Spinal cord (tissue), 10 donors: ENCODE data around the gene CD248. TPM values are rescaled to one million over a fixed set of nuclear protein-coding genes. Genes with fewer than 3 reads are reported as not detected.

Experiments
- DNase-seq, 6 donors: peaks; one replicate each; pipeline versions ENCODE4 v3.0.0 to v3.0.0-alpha.2; 2013 to 2015; ENCODE audit warnings: low spot score in 6 of 6, low read depth in 4 of 6
- H3K27ac ChIP-seq: one replicate; pipeline ENCODE4 v1.5.1; 2013; ENCODE audit warnings: low read depth, low read length, control low read depth
- H3K27me3 ChIP-seq: one replicate; pipeline ENCODE4 v1.6.1; 2013; ENCODE audit warnings: low read length; ENCODE audit not compliant: control insufficient read depth, insufficient read depth
- H3K36me3 ChIP-seq: one replicate; pipeline ENCODE4 v1.6.1; 2013; ENCODE audit warnings: low read length; ENCODE audit not compliant: control insufficient read depth, insufficient read depth
- H3K4me1 ChIP-seq: one replicate; pipeline ENCODE4 v1.6.1; 2013; ENCODE audit warnings: low read length; ENCODE audit not compliant: control insufficient read depth, insufficient read depth
- H3K4me3 ChIP-seq: one replicate; pipeline ENCODE4 v1.5.1; 2013; ENCODE audit warnings: low read depth, low read length, control low read depth
- H3K9me3 ChIP-seq: one replicate; pipeline ENCODE4 v1.6.1; 2013; ENCODE audit warnings: low read length; ENCODE audit not compliant: control insufficient read depth, insufficient read depth
- WGBS: methylation state at CpG from one replicate; pipeline ENCODE4 v1.1.5; 2013; ENCODE audit warnings: missing lambda C conversion rate; ENCODE audit not compliant: insufficient coverage; 5-methylcytosine and 5-hydroxymethylcytosine counted together
- polyA plus RNA-seq, 2 donors: library from polyadenylated mRNA; unstranded; fragments of 120-200 nt; gene quantifications; one replicate each; pipeline ENCODE4 v1.2.1, GENCODE V29; 2013; ENCODE audit not compliant: insufficient read length in 2 of 2
- total RNA-seq, 2 donors: library from RNA; depleted of rRNA in 1 of 2; stranded (reverse); fragments of 120-200 nt in 1 of 2; fragments of >200 nt in 1 of 2; gene quantifications; one replicate each; pipeline versions ENCODE4 v1.2.3 to v1.2.4, GENCODE V29; 2013 to 2014
- donor health status: healthy.

Gene CD248
- total and polyA plus RNA-seq, 4 donors: 10.9 to 44.0 (median 27.9) TPM

DNA sequence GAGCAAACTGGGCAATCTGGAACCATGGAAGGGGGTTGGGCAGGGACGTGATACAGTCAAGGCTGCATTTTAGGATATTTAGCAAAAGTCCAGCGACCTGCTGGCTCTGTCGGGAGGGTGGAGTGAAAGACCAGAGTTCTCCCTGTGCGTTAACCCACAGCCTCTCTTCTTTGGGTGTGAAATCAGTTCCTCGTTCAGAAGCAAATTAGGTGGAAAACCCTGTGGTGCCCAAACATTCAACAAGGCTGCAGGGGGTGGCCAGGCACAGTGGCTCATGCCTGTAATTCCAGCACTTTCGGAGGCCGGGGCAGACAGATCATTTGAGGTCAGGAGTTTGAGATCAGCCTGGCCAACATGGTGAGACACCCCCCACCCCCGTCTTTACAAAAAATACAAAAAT lies 19.2 kb downstream of the CD248 start:
- H3K4me3 ChIP-seq: no peak overlapping the region
- H3K27ac ChIP-seq: no peak overlapping the region
- peaks cover 7% of the 10 kb centered on the region for H3K27me3 ChIP-seq
- no peaks in the 10 kb centered on the region for H3K9me3 ChIP-seq
- H3K4me1 ChIP-seq: peaks cover 9% of the 10 kb centered on the region
- H3K36me3 ChIP-seq: peaks cover 31% of the 10 kb centered on the region
- no peak for DNase-seq
- whole genome bisulfite sequencing: 26% methylated on average over 6 of the region's 8 CpGs

DNA sequence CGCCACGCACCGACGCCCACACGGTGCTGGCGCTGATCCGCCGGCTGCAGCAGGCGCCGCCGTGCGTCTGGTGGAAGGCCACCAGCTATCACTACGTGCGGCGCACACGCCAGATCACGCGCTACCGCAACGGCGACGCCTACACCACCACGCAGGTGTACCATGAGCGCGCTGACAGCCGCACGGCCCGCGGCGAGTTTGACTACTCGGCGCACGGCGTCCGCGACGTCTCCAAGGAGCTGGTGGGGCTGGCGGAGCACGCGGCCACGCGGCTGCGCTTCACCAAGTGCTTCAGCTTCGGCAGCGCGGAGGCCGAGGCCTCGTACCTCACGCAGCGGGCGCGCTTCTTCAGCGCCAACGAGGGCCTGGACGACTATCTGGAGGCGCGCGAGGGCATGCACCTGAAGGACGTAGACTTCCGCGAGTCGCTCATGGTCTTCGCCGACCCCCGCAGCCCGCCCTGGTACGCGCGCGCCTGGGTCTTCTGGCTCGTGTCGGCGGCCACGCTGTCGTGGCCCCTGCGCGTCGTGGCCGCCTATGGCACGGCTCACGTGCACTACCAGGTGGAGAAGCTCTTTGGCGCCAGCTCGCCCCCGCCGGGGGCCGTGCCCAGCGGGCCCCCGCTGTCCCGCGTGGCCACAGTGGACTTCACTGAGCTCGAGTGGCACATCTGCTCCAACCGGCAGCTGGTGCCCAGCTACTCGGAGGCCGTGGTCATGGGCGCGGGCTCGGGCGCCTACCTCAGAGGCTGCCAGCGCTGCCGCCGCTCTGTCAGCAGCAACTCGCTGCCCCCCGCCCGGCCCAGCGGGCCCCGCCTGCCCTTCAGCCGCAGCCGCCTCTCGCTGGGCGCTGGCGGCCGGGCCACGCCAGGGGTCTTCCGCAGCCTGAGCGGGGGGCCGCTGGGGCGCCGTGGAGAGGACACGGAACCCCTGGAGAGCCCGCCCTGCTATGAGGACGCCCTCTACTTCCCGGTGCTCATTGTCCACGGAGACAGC lies 21.9 kb downstream of the CD248 start:
- WGBS: 78% methylated on average over 114 of the region's 123 CpGs
- Histone ChIP-seq H3K36me3 (peaks cover 31% of the 10 kb centered on the region), H3K9me3 (no peaks in the 10 kb centered on the region), H3K27ac (no peak overlapping the region), H3K4me1 (peaks cover 27% of the 10 kb centered on the region), H3K27me3 (peaks cover 13% of the 10 kb centered on the region), H3K4me3 (no peak overlapping the region)
- no peak for DNase-seq

DNA sequence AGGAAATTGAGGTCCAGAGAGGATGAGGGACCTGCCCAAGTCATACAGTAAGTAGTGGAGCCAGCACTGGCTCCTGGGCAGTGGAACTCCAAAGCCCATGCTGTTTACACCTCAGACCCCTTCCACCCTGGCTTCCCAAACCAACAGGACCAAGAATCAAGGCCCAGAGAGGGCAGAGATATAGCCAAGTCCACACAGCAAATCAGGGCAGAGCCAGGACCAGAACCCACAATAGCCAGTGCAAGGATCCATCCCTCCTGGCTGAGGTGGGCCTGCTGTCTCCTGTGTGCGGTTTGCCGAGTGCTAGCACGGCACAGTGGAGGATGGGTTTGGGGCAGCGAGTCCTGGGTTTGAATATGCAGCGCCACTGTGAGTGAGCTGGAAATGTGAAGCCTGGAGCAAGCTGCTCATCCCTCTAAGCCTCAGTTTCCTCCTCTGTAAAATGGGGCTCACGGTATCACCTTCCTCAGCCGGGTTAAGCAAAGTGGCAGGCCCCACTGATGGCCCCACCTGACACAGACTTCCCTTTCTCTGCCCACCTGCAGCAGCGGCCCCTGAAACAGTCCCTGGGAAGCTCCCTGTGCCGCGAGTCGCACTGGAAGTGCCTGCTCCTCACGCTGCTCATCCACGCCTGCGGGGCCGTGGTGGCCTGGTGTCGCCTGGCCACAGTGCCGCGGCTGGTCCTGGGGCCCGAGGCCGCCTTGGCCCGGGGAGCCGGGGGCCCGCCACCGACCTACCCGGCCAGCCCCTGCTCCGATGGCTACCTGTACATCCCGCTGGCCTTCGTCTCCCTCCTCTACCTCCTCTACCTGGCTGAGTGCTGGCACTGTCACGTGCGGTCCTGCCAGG lies 22.8 kb downstream of the CD248 start:
- Histone ChIP-seq H3K27me3 (peaks cover 13% of the 10 kb centered on the region), H3K9me3 (no peaks in the 10 kb centered on the region), H3K27ac (no peak overlapping the region), H3K4me1 (peaks cover 34% of the 10 kb centered on the region), H3K36me3 (peaks cover 31% of the 10 kb centered on the region), H3K4me3 (no peak overlapping the region)
- WGBS: 75% methylated on average over 27 of the region's 30 CpGs
- no peak for DNase-seq

DNA sequence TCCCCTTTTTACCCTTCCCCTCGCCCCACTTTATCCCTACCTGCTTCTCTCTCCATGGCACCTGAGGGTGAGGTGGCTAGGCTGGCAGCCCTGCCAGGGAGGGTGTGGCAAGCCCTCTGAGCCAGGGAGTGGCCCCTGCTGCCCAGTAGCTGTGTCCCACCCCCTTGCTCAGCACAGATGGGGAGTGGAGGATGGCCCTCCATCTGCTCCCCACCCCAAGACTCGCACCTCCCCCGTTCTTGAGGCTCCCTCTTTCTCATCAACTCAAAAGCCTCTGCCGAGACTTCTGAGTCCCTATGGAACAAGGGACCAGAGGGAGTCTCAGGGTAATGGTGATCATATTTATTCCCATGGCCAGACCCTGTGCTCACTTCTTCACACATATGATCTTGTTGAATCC lies 23.5 kb downstream of the CD248 start:
- peaks cover 37% of the 10 kb centered on the region for H3K4me1 ChIP-seq
- H3K27me3 ChIP-seq: peaks cover 13% of the 10 kb centered on the region
- H3K4me3 ChIP-seq: no peak overlapping the region
- peaks cover 31% of the 10 kb centered on the region for H3K36me3 ChIP-seq
- H3K27ac ChIP-seq: no peak overlapping the region
- no peak for DNase-seq
- no peaks in the 10 kb centered on the region for H3K9me3 ChIP-seq
- WGBS: no CpG with 5 or more reads among the region's 4 CpGs

DNA sequence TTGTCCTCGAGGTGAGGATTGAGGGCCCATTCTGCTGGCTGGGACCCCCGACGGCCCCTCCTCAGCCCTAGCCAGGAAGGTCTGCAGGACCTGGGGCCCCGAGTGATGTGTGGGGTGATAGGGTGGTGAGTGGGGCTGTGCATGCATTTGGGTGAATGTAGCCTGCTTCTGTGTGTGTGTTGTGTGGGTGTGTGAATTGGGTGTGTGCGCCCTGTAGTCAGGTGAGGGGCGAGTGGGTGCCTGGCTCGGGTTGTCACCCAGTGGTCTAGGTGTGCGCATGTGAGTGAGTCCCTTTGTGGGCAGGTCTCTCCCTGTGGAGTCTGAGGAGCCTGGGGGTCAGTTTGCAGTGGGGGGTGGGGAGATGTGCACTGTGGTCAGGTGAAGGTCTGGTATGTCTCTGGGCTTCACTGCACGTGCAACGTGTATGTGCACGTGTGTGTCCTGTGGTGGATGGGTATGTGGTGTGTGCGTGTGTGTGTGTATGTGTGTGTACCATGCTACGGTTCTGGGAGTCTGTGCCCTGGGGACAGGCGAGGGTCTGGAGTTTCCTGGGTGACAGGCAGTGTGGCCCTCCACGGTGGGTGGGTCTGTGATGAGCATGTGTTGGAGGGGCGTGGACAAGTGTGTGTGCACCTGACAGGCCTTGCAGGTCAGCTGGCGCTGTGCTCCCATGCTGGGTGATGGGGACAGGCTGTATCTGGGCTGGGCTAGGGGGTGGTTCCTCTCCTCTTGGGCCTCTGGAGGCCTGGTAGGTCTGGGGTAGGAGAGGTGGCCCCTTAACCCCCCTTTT lies 24.1 kb downstream of the CD248 start:
- WGBS: 58% methylated on average over 17 of the region's 17 CpGs
- H3K4me3 ChIP-seq: peak overlapping the region; percentile 46
- no peak overlapping the region for H3K27ac ChIP-seq
- no peaks in the 10 kb centered on the region for H3K9me3 ChIP-seq
- DNase-seq: no peak
- H3K36me3 ChIP-seq: peaks cover 31% of the 10 kb centered on the region
- H3K27me3 ChIP-seq: peaks cover 13% of the 10 kb centered on the region
- peaks cover 44% of the 10 kb centered on the region for H3K4me1 ChIP-seq

DNA sequence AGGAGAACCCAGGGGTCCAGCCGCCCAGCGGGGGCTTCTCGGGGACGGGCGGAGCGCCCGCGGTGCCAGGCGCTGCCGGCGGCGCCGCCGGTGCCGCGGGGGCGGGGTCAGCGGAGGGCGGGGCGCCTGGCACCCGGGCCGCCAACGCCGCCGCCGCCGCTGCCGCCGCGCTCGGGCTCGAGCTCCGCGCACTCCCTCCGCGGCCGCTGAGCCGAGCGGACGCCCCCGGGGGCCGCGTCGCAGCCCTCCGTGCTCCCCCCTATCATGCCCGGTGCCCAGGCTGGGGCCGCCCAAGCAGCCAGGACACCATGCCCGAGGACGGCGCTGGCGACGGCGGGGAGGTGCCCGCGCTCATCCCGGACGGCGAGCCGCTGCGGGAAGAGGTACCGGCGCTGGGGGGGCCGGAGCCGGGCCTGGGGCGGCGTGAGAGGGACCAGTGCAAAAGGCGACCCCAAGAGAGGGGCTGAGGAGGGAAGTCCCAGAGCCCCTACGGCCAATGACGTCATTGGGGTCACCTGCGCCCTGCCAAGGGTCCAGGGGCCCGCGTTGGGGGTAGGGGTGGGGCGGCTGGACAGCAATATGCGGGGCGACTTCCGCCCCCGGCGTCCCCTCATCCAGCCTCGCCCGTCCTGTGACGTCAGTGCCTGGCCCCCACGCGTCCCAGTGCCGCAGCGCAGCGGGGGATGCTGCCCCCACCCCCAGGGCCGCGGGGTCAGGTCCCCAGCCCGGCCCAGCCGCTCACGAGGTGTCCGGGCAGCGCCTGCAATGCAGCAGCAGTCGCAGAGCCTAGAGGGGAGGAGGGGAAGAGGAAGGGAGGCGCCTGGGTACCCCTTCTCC lies 24.9 kb downstream of the CD248 start, which contains the start of gene TMEM151A:
Gene TMEM151A (plus strand): TSS at position 189 of the 837 bp plus-strand sequence. CDS start 120 bp downstream, at position 309.
- Histone ChIP-seq H3K4me3 (peak within 1 kb of the TSS; percentile 46), H3K36me3 (peaks cover 34% of the 10 kb centered on the region), H3K4me1 (peaks cover 51% of the 10 kb centered on the region), H3K9me3 (no peaks in the 10 kb centered on the region), H3K27ac (peak within 1 kb of the TSS; percentile 33), H3K27me3 (peaks cover 13% of the 10 kb centered on the region)
- peak in 2 of 6 donors; percentile 47 to 52 for DNase-seq
- under 1% methylated on average over 95 of the region's 95 CpGs for WGBS

DNA sequence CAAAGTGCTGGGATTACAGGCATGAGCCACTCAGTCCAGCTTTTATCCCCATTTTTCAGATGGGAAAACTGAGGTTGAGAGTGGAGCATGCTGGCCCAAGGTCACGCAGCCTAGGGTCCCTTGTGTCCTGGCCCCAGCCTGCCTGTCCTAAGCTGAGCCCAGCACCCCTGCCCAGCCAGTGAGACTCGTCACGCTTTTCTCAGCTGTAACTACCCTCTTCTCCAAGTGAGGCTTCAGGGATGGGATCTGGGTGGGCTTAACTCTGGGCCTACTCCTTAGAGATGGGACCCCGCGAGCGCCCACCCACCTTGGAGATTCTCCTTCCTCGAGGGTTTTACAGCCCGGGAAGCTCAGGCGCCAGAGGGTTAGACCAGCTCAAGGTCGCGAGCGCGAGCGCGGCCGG lies 25.5 kb downstream of the CD248 start:
- H3K9me3 ChIP-seq: no peaks in the 10 kb centered on the region
- H3K36me3 ChIP-seq: peaks cover 34% of the 10 kb centered on the region
- no peak overlapping the region for H3K27ac ChIP-seq
- peaks cover 54% of the 10 kb centered on the region for H3K4me1 ChIP-seq
- peak overlapping the region; percentile 35 for H3K4me3 ChIP-seq
- WGBS: 9% methylated on average over 16 of the region's 16 CpGs
- H3K27me3 ChIP-seq: peaks cover 13% of the 10 kb centered on the region
- peak in 1 of 6 donors; percentile 32 for DNase-seq

DNA sequence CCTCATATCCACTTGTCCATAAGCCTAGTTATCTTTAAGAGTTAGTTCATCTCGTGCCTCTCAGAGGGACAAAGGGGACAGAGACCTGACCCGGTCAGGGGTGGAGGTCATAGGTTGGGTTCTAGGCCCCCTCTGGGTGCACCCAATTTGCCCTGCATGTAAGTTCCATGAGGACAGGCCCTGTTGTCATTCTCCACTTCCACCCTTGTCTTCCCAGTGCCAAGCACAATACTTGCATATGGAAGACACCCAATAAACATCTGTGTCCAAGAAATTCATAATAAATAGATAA lies 26.6 kb downstream of the CD248 start:
- peak overlapping the region; percentile 97 for H3K4me3 ChIP-seq
- DNase-seq: no peak
- 100% methylated on average over 1 of the region's 2 CpGs for WGBS
- H3K27me3 ChIP-seq: peaks cover 13% of the 10 kb centered on the region
- H3K9me3 ChIP-seq: no peaks in the 10 kb centered on the region
- H3K36me3 ChIP-seq: peaks cover 34% of the 10 kb centered on the region
- H3K4me1 ChIP-seq: peaks cover 54% of the 10 kb centered on the region
- H3K27ac ChIP-seq: peak overlapping the region; percentile 99
